ENCODE data around the gene CDK18. TPM values are rescaled to one million over a fixed set of nuclear protein-coding genes. Genes with fewer than 3 reads are reported as not detected.

CDK18 gene
- total RNA-seq, 1 donor from 2014 or later = 2.6 TPM

GRCh38 chr1:205578780-205579571 is 74.5 kb downstream of the CDK18 start:
- ATAC-seq (ENCODE audit: low read depth) (no peak), DNase-seq (no peak)
- Mint-ChIP-seq H3K4me1 (peaks cover 17% of the 10 kb centered on the region), H3K27ac (no peak overlapping the region), H3K4me3 (no peak overlapping the region), H3K9me3 (no peaks in the 10 kb centered on the region), H3K27me3 (peaks cover 5% of the 10 kb centered on the region), H3K36me3 (ENCODE audit: low read depth) (no peaks in the 10 kb centered on the region)
- no peak for TF ChIP-seq CTCF (IDR thresholded peaks at IDR 0.05)
- intact Hi-C loops (cut with micrococcal nuclease) = no loop called here
- ChIA-PET CTCF (no interaction called here), POLR2A (no interaction called here)

GRCh38 chr1:205579711-205580110 is 75.2 kb downstream of the CDK18 start:
- no peak for ATAC-seq (ENCODE audit: low read depth)
- CTCF ChIA-PET = no interaction called here

GRCh38 chr1:205580140-205580922 is 75.9 kb downstream of the CDK18 start:
- CTCF ChIA-PET = no interaction called here
- POLR2A ChIA-PET = no interaction called here
- no peak for TF ChIP-seq CTCF (IDR thresholded peaks at IDR 0.05)
- Mint-ChIP-seq H3K9me3 (no peaks in the 10 kb centered on the region), H3K27me3 (peaks cover 5% of the 10 kb centered on the region), H3K36me3 (ENCODE audit: low read depth) (no peaks in the 10 kb centered on the region), H3K27ac (no peak overlapping the region), H3K4me1 (peaks cover 26% of the 10 kb centered on the region), H3K4me3 (no peak overlapping the region)
- no peak for DNase-seq
- intact Hi-C loops (cut with micrococcal nuclease) = no loop called here
- no peak for ATAC-seq (ENCODE audit: low read depth)

More at GRCh38 chr1:205579711-205580110, 75.2 kb downstream of the CDK18 start:
- Mint-ChIP-seq H3K27me3 (peaks cover 5% of the 10 kb centered on the region), H3K4me1 (peaks cover 20% of the 10 kb centered on the region), H3K9me3 (no peaks in the 10 kb centered on the region), H3K27ac (no peak overlapping the region), H3K36me3 (ENCODE audit: low read depth) (no peaks in the 10 kb centered on the region), H3K4me3 (no peak overlapping the region)
- intact Hi-C loops (cut with micrococcal nuclease) = no loop called here
- TF ChIP-seq CTCF (IDR thresholded peaks at IDR 0.05) = no peak
- DNase-seq = no peak
- POLR2A ChIA-PET = no interaction called here

GRCh38 chr1:205580923-205581180 is 76.4 kb downstream of the CDK18 start:
- no peak for TF ChIP-seq CTCF (IDR thresholded peaks at IDR 0.05)
- peaks cover 5% of the 10 kb centered on the region for H3K27me3 Mint-ChIP-seq
- no peaks in the 10 kb centered on the region for H3K36me3 Mint-ChIP-seq (ENCODE audit: low read depth)
- intact Hi-C loops (cut with micrococcal nuclease) = no loop called here
- peaks cover 31% of the 10 kb centered on the region for H3K4me1 Mint-ChIP-seq
- POLR2A ChIA-PET = no interaction called here
- DNase-seq (no peak), ATAC-seq (ENCODE audit: low read depth) (no peak)
- no peak overlapping the region for H3K4me3 Mint-ChIP-seq
- H3K27ac Mint-ChIP-seq = no peak overlapping the region
- no peaks in the 10 kb centered on the region for H3K9me3 Mint-ChIP-seq
- CTCF ChIA-PET = interaction anchor here (1.2 kb wide), 1 partner anchor 11 kb away, joined by 3 read pairs; no protein-coding TSS in a partner anchor

GRCh38 chr1:205581321-205581980 is 77.0 kb downstream of the CDK18 start:
- H3K9me3 Mint-ChIP-seq = no peaks in the 10 kb centered on the region
- DNase-seq (no peak), ATAC-seq (ENCODE audit: low read depth) (no peak)
- no peak overlapping the region for H3K4me3 Mint-ChIP-seq
- no peak overlapping the region for H3K27ac Mint-ChIP-seq
- H3K4me1 Mint-ChIP-seq = peaks cover 33% of the 10 kb centered on the region
- intact Hi-C loops (cut with micrococcal nuclease) = no loop called here
- ChIA-PET POLR2A (no interaction called here), CTCF (interaction anchor here (1.2 kb wide), 1 partner anchor 10 kb away, joined by 3 read pairs; no protein-coding TSS in a partner anchor)
- no peaks in the 10 kb centered on the region for H3K36me3 Mint-ChIP-seq (ENCODE audit: low read depth)
- no peak for TF ChIP-seq CTCF (IDR thresholded peaks at IDR 0.05)
- peaks cover 5% of the 10 kb centered on the region for H3K27me3 Mint-ChIP-seq

Measured in activated B cell treated with CpG ODN at 0.5 μM for 24 hours (primary cell).